Measurements from ENCODE around the gene RPS23. TPM values are rescaled to one million over a fixed set of nuclear protein-coding genes. Genes with fewer than 3 reads are reported as not detected.
A peak's percentile ranks its signal among the peaks of the same experiment; 100 is the strongest.

The RPS23 gene
- total RNA-seq, 1 donor from 2014 or later: 1,454 TPM

DNA sequence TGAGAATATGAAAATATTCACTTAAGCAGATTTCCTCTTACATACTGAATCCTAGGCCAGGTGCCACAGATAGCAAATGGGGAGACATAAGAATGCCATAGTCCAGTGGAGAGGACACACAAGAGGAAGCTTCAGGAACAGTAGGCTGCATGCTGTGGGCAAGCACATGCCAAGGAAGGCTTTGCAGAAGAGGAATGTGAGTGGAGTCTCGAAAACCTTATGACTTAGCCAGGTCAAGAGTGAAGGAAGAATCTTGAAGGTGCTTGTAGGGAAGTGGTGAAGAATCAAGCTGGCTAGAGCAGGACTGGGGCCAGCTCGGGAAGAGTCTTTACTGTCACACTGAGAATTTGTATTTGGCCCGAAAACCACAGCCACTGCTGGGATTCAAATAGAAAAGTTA, 20.4 kb downstream of the RPS23 start:
- intact Hi-C loops (cut with DNase I): no loop called here
- DNase-seq (ENCODE audit: low spot score): no peak
- no peak for ATAC-seq

GRCh38 chr5:82257247-82257646, 20.9 kb downstream of the RPS23 start:
- ATAC-seq (no peak), DNase-seq (ENCODE audit: low spot score) (no peak)
- intact Hi-C loops (cut with DNase I): no loop called here

GRCh38 chr5:82255844-82256243, 22.3 kb downstream of the RPS23 start:
- ATAC-seq (no peak), DNase-seq (ENCODE audit: low spot score) (no peak)
- intact Hi-C loops (cut with DNase I): no loop called here

GRCh38 chr5:82252744-82253143, 25.4 kb downstream of the RPS23 start:
- ATAC-seq (no peak), DNase-seq (ENCODE audit: low spot score) (no peak)
- intact Hi-C loops (cut with DNase I): no loop called here

- DNase-seq (ENCODE audit: low spot score) (no peak), ATAC-seq (no peak)
- intact Hi-C loops (cut with DNase I): no loop called here
These were observed 31.1 kb downstream of the RPS23 start for GRCh38 chr5:82246960-82247574.

- intact Hi-C loops (cut with DNase I): no loop called here
- DNase-seq (ENCODE audit: low spot score) (no peak), ATAC-seq (no peak)
These were observed 33.1 kb downstream of the RPS23 start for GRCh38 chr5:82244854-82245635.

DNA sequence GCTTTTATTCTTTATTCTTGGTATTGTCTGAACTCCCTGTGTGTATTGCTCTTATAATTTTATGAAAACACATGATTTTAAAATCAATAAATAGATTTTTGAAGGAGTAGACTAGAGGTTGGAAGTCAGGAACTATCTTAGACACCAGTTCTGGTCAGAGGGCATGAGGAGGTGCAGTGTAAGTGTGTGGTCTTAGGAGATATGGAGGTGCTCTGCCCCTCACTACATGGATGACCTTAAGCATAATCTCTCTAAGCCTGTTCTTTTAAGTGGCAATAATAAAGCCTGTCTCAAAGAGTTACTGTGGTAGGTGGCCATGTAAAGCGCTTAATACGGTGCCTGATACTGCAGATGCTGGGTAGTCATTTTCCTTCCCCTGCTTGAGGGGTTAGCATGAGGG, 34.0 kb downstream of the RPS23 start:
- ATAC-seq: no peak
- intact Hi-C loops (cut with DNase I): no loop called here
- DNase-seq (ENCODE audit: low spot score): no peak

DNA sequence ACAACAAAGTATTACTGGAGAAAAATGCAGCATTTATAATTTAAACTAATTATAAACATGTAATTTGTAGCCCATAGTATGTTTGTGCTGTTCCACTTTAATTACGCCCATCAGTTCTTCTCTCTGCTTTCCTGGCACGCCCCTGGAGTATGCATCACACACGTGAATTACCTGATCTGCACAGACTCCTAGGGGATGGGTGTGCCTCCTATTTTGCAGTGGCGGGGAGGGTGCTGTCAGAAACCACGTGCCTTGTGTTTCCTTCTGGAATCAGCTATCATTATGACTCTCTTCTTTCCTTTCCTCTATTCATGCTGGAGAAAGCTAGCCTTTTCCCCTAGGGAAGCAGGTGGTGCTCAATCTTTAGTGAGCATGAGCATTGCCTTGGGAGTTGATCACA, 43.3 kb downstream of the RPS23 start:
- intact Hi-C loops (cut with DNase I): no loop called here
- DNase-seq (ENCODE audit: low spot score): no peak
- ATAC-seq: no peak

- peak; percentile 66 for DNase-seq (ENCODE audit: low spot score)
- intact Hi-C loops (cut with DNase I): no loop called here
These were observed 52.5 kb downstream of the RPS23 start for GRCh38 chr5:82225525-82226172.

More at GRCh38 chr5:82225525-82226172, 52.5 kb downstream of the RPS23 start:
- ATAC-seq: peak; percentile 84
